Ascending aorta (tissue), 2 donors: ENCODE data around the gene CRACR2B. TPM values are rescaled to one million over a fixed set of nuclear protein-coding genes. Genes with fewer than 3 reads are reported as not detected.
A peak's percentile ranks its signal among the peaks of the same experiment; 100 is the strongest.

ENCODE experiments used
- DNase-seq, 2 donors: peaks; one replicate each; pipeline ENCODE4 v3.0.0-alpha.2; 2019; ENCODE audit warnings: low spot score in 2 of 2
- H3K27ac ChIP-seq, 2 donors: fragments of 200-600 bp; sonication (generic); one replicate each; pipeline ENCODE4 v1.5.1; 2016 to 2017; ENCODE audit warnings: mild to moderate bottlenecking in 1 of 2
- H3K27me3 ChIP-seq: fragments of 200-600 bp; sonication (generic); one replicate; pipeline ENCODE4 v1.5.1; 2017
- H3K36me3 ChIP-seq, 2 donors: fragments of 200-600 bp; sonication (generic); one replicate each; pipeline ENCODE4 v1.5.1; 2016
- H3K4me1 ChIP-seq, 2 donors: fragments of 200-600 bp; sonication (generic); one replicate each; pipeline ENCODE4 v1.5.1; 2016 to 2017; ENCODE audit warnings: mild to moderate bottlenecking in 1 of 2
- H3K4me3 ChIP-seq, 2 donors: fragments of 200-600 bp; sonication (generic); one replicate each; pipeline ENCODE4 v1.5.1; 2016 to 2017; ENCODE audit warnings: mild to moderate bottlenecking in 1 of 2
- H3K9me3 ChIP-seq, 2 donors: fragments of 200-600 bp; sonication (generic); one replicate each; pipeline ENCODE4 v1.5.1; 2016
- intact Hi-C: fragments of 100-400 bp; cut with DNase I; formaldehyde crosslinking; loops from one replicate; pipeline ENCODE4 v1.15.1; 2023
- total RNA-seq: library from RNA; depleted of rRNA; stranded (reverse); fragments of >200 nt; gene quantifications from one replicate; pipeline ENCODE4 v1.1.0, GENCODE V29; 2016
- TF ChIP-seq, protein P1 (sequence below), 3 experiments: fragments of 200-600 bp in 2 of 3; fragments of 450-650 bp in 1 of 3; sonication (generic) in 2 of 3; IDR thresholded peaks; one replicate each; pipeline ENCODE4 v1.5.1; 2016 to 2019; ENCODE audit warnings: antibody characterized with exemption in 3 of 3, mild to moderate bottlenecking in 1 of 3, moderate library complexity in 1 of 3

CRACR2B gene
- total RNA-seq, 1 donor from 2014 or later = 20.5 TPM

DNA sequence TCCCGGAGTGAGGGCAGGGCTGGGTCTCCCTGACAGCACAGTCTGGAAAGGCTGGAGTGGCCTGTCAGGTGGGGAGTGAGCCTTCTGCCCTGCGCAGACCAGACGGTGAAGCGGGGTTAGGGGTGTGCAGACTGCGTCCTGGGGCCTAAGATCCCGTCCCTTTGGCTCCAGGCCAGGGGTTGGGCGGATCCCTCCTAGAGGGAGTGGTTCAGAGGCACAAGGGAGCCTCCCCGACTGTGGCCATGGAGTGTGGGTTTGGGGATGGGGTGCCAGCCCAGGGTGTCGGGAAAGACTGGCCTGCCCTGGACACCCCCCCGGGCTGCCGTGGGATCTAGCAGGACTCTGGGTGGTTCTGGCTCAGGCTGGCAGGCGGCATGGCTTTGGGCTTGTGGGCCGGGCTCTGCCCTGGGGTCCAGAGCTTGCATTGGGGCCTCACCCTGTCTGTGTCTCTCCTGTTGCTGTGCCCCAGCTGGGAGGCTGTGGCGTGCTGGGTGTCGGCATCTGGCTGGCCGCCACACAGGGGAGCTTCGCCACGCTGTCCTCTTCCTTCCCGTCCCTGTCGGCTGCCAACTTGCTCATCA, 34.5 kb downstream of the CRACR2B start:
- Histone ChIP-seq H3K9me3 (no peaks in the 10 kb centered on the region), H3K27me3 (no peaks in the 10 kb centered on the region), H3K4me1 (peaks cover 0 to 6% of the 10 kb centered on the region in 2 donors), H3K4me3 (no peak overlapping the region), H3K27ac (peak overlapping the region in 1 of 2 donors; percentile 12), H3K36me3 (peaks cover 30 to 43% of the 10 kb centered on the region in 2 donors)
- TF ChIP-seq, protein P1, sequence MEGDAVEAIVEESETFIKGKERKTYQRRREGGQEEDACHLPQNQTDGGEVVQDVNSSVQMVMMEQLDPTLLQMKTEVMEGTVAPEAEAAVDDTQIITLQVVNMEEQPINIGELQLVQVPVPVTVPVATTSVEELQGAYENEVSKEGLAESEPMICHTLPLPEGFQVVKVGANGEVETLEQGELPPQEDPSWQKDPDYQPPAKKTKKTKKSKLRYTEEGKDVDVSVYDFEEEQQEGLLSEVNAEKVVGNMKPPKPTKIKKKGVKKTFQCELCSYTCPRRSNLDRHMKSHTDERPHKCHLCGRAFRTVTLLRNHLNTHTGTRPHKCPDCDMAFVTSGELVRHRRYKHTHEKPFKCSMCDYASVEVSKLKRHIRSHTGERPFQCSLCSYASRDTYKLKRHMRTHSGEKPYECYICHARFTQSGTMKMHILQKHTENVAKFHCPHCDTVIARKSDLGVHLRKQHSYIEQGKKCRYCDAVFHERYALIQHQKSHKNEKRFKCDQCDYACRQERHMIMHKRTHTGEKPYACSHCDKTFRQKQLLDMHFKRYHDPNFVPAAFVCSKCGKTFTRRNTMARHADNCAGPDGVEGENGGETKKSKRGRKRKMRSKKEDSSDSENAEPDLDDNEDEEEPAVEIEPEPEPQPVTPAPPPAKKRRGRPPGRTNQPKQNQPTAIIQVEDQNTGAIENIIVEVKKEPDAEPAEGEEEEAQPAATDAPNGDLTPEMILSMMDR (IDR thresholded peaks at IDR 0.05) = no peak
- no peak for DNase-seq
- intact Hi-C loops = no loop called here

- DNase-seq = no peak
- Histone ChIP-seq H3K4me3 (no peak overlapping the region), H3K27ac (peak overlapping the region in 1 of 2 donors; percentile 12), H3K9me3 (no peaks in the 10 kb centered on the region), H3K27me3 (no peaks in the 10 kb centered on the region), H3K4me1 (peaks cover 0 to 6% of the 10 kb centered on the region in 2 donors), H3K36me3 (peaks cover 30 to 43% of the 10 kb centered on the region in 2 donors)
- intact Hi-C loops = no loop called here
- TF ChIP-seq, protein P1 (IDR thresholded peaks at IDR 0.05) = no peak
Observed at GRCh38 chr11:862696-863022, 34.9 kb downstream of the CRACR2B start.

GRCh38 chr11:863023-863909, 35.5 kb downstream of the CRACR2B start:
- no peaks in the 10 kb centered on the region for H3K9me3 ChIP-seq
- H3K36me3 ChIP-seq = peaks cover 32 to 43% of the 10 kb centered on the region in 2 donors
- H3K4me1 ChIP-seq = peaks cover 0 to 6% of the 10 kb centered on the region in 2 donors
- H3K27ac ChIP-seq = no peak overlapping the region
- H3K27me3 ChIP-seq = no peaks in the 10 kb centered on the region
- TF ChIP-seq, protein P1 (IDR thresholded peaks at IDR 0.05) = no peak
- intact Hi-C loops = no loop called here
- DNase-seq = no peak
- H3K4me3 ChIP-seq = no peak overlapping the region

GRCh38 chr11:863910-864827, 36.5 kb downstream of the CRACR2B start:
- intact Hi-C loops = no loop called here
- H3K27me3 ChIP-seq = no peaks in the 10 kb centered on the region
- no peak overlapping the region for H3K4me3 ChIP-seq
- no peak overlapping the region for H3K27ac ChIP-seq
- H3K36me3 ChIP-seq = peaks cover 34 to 43% of the 10 kb centered on the region in 2 donors
- peaks cover 0 to 6% of the 10 kb centered on the region in 2 donors for H3K4me1 ChIP-seq
- DNase-seq = no peak
- TF ChIP-seq, protein P1 (IDR thresholded peaks at IDR 0.05) = no peak
- H3K9me3 ChIP-seq = no peaks in the 10 kb centered on the region

- intact Hi-C loops = no loop called here
- Histone ChIP-seq H3K9me3 (no peaks in the 10 kb centered on the region), H3K27ac (no peak overlapping the region), H3K27me3 (no peaks in the 10 kb centered on the region), H3K36me3 (peaks cover 34 to 46% of the 10 kb centered on the region in 2 donors), H3K4me3 (no peak overlapping the region), H3K4me1 (no peaks in the 10 kb centered on the region)
- no peak for DNase-seq
- TF ChIP-seq, protein P1 (IDR thresholded peaks at IDR 0.05) = no peak
Observed at GRCh38 chr11:864898-865297, 37.2 kb downstream of the CRACR2B start.
